ENCODE results near the gene PPP1R9B. TPM values are rescaled to one million over a fixed set of nuclear protein-coding genes. Genes with fewer than 3 reads are reported as not detected.

PPP1R9B gene
- total RNA-seq, 1 experiment from 2014 or later: 112 TPM

- Histone ChIP-seq H3K79me2 (ENCODE audit: insufficient read depth, low read length) (no peaks in the 10 kb centered on the region), H3K4me1 (ENCODE audit: control insufficient read depth in 1 of 2, insufficient read depth in 2 of 2, low read length in 2 of 2) (peaks cover 11 to 55% of the 10 kb centered on the region in 2 experiments), H4K20me1 (ENCODE audit: insufficient read depth) (no peaks in the 10 kb centered on the region), H3K27me3 (ENCODE audit: insufficient read depth, low read length) (no peaks in the 10 kb centered on the region), H3K36me3 (ENCODE audit: control insufficient read depth in 1 of 2, insufficient read depth in 2 of 2, low read length in 2 of 2) (no peaks in the 10 kb centered on the region), H3K27ac (ENCODE audit: low read depth, low read length) (no peak overlapping the region), H2AFZ (ENCODE audit: low read depth, low read length, poor library complexity, severe bottlenecking) (no peak overlapping the region), H3K4me3 (replicated peaks in 1 of 2; ENCODE audit: low read depth in 1 of 2, low read length in 2 of 2) (no peak overlapping the region), H3K9me2 (ENCODE audit: insufficient read depth) (no peaks in the 10 kb centered on the region), H3K9me3 (ENCODE audit: control insufficient read depth in 1 of 2, insufficient read depth in 1 of 2, low read depth in 1 of 2, low read length in 2 of 2) (no peaks in the 10 kb centered on the region), H3K9ac (ENCODE audit: low read length) (no peak overlapping the region), H3K4me2 (ENCODE audit: low read length) (no peak overlapping the region)
- ChIA-PET RAD21 (ENCODE audit: low non-redundant PET in 1 of 2, low total read pairs in 2 of 2, uncharacterized antibody in 2 of 2, unreplicated experiment in 2 of 2) (interaction anchor here (0.5 to 2.9 kb wide), 3 partner anchors 26 to 29 kb away, joined by 3 to 26 read pairs (median 13); no protein-coding TSS in a partner anchor), POLR2A (no interaction called here), CTCF (interaction anchor here (2.0 to 4.2 kb wide), 5 partner anchors 7 to 128 kb away, joined by 13 to 59 read pairs (median 32); partner anchors contain the start of gene COL1A1)
- DNase-seq (ENCODE audit: low read depth, low spot score): no peak
- TF ChIP-seq ZBTB33 (IDR thresholded peaks at IDR 0.05; ENCODE audit: extremely low read depth, insufficient replicate concordance, low read length): no peak
- no peak for TF ChIP-seq POLR2A (IDR thresholded peaks at IDR 0.05; ENCODE audit: borderline replicate concordance, extremely low read depth, insufficient read depth, insufficient read length)
- TF ChIP-seq MAX (IDR thresholded peaks at IDR 0.05): no peak
- TF ChIP-seq CBX3 (IDR thresholded peaks at IDR 0.05; ENCODE audit: low read depth): no peak
- TF ChIP-seq RAD21 (IDR thresholded peaks at IDR 0.05; ENCODE audit: low read depth): no peak
- TF ChIP-seq YY1 (IDR thresholded peaks at IDR 0.05; ENCODE audit: extremely low read depth, insufficient replicate concordance, low read depth, low read length): no peak
- no peak for TF ChIP-seq EGR1 (IDR thresholded peaks at IDR 0.05; ENCODE audit: low read depth)
- TF ChIP-seq CTCF (IDR thresholded peaks at IDR 0.05 in 2 of 3, conservative IDR thresholded peaks at IDR 0.05 in 1 of 3; ENCODE audit: borderline replicate concordance in 1 of 3, insufficient read depth in 1 of 3, low read depth in 2 of 3, low read length in 2 of 3): no peak
- no peak for TF ChIP-seq CEBPB (IDR thresholded peaks at IDR 0.05; ENCODE audit: low read depth)
- intact Hi-C loops (cut with micrococcal nuclease): no loop called here
- ATAC-seq: no peak
- BruUV-seq (replicated peaks): no TSS peak
These were observed 20.3 kb upstream of the PPP1R9B start for GRCh38 chr17:50170662-50171370.

Data from HCT116 (cell line).